Measurements from ENCODE around the gene SNAPC4. TPM values are rescaled to one million over a fixed set of nuclear protein-coding genes. Genes with fewer than 3 reads are reported as not detected.
A peak's percentile ranks its signal among the peaks of the same experiment; 100 is the strongest.

Gene SNAPC4
- total RNA-seq, 2 experiments from 2014 or later: 25.2 to 28.0 TPM

GRCh38 chr9:136365775-136366222, 34.2 kb downstream of the SNAPC4 start:
- no peaks in the 10 kb centered on the region for H3K27me3 Mint-ChIP-seq
- peak overlapping the region; percentile 29 for H3K27ac Mint-ChIP-seq
- no peak for DNase-seq
- no peaks in the 10 kb centered on the region for H3K9me3 Mint-ChIP-seq
- H3K36me3 Mint-ChIP-seq: no peaks in the 10 kb centered on the region
- H3K4me3 Mint-ChIP-seq: no peak overlapping the region
- H3K4me1 Mint-ChIP-seq: peaks cover 2% of the 10 kb centered on the region

GRCh38 chr9:136364942-136365774, 34.8 kb downstream of the SNAPC4 start:
- no peak overlapping the region for H3K27ac Mint-ChIP-seq
- DNase-seq: no peak
- no peaks in the 10 kb centered on the region for H3K27me3 Mint-ChIP-seq
- no peak overlapping the region for H3K4me3 Mint-ChIP-seq
- no peaks in the 10 kb centered on the region for H3K36me3 Mint-ChIP-seq
- H3K9me3 Mint-ChIP-seq: no peaks in the 10 kb centered on the region
- H3K4me1 Mint-ChIP-seq: peaks cover 2% of the 10 kb centered on the region

DNA sequence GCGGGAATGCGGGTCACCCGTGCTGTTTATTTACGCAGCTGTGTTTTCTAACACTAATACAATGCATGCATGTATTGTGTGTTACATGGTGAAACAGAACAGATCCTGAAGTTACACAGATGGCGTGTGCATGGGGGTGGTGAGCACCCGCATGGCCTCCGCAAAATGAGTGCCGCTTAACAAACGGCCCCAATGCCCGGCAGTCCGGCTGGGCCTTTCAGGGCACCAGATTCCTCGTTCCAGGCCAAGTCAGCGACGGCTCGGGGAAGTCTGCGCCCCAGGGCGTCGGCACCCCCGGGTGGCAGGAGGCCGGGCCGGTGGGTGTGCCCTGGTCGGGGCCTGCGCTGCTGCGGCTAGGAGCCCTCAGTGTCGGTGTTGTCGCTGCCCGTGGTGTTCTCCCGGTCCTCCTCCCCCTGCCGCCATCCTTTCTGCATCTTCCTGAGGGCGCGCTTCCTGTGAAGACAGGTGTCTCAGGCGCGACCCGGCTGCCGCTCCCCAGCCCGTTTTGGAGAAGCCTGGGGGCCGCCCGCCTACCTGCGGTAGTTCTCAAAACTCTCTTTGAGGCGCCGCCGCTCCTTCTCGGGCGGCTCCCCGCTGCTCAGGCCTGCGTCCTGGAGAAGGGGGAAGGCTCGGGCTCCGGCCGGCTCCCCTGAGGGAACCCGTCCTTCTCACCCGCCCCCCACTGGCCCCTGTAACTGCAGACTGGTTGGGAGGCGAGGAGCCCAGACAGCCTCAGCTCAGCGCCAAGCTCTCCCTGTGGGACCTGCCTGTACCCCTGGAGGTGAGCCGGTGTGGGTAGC, 35.8 kb downstream of the SNAPC4 start:
- Mint-ChIP-seq H3K9me3 (no peaks in the 10 kb centered on the region), H3K36me3 (no peaks in the 10 kb centered on the region), H3K27ac (no peak overlapping the region), H3K4me1 (peaks cover 2% of the 10 kb centered on the region), H3K4me3 (peak overlapping the region; percentile 14), H3K27me3 (no peaks in the 10 kb centered on the region)
- DNase-seq: no peak

DNA sequence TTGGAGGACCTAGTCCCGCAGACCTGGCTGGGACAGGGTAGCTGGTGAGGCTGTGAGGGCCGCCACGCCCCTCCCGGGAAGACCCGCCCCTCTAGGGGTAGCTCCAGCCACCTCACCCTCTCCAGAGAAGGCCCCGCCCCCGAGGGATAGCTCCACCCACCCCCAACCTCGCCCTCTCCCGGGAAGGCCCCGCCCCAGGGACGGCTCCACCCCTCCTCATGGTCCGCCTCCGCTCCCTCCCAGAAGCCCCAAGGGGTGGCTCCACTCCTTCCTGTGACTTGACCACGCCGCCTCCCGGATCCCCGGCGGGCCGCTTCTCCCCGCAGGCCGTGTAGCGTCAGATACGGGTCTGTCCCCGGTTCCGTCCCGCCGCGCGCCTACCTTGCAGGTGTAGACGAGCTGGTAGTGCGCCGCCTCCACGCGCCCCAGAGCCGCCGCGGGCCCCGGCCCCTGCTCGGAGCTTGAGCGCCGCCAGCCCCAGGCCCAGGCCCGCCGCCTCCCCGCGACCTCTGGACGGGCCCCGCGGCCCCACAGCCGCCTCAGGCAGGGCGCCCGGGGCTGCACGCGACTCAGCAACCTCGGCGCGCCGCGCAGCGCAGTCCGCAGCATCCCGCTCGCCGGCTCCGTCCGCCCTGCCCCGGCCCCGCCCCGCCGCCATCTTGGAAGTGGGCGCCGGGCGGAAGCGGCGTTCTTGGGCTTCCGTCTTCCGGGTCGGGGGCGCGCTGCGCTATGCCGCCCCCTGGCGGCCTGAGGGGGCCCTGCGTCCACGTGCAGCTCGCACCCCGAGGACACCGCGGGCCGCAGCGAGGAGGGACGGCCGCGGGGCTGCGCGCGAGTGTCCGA, 36.6 kb downstream of the SNAPC4 start, which contains the start of gene DNLZ:
DNLZ (minus strand) TSS at position 639 of the 843 bp plus-strand sequence; CDS start at position 609, 30 bp downstream.
- DNase-seq: peak; percentile 94
- peak within 1 kb of the TSS; percentile 84 for H3K4me3 Mint-ChIP-seq
- H3K27ac Mint-ChIP-seq: peak within 1 kb of the TSS; percentile 88
- H3K27me3 Mint-ChIP-seq: no peaks in the 10 kb centered on the region
- no peaks in the 10 kb centered on the region for H3K9me3 Mint-ChIP-seq
- no peaks in the 10 kb centered on the region for H3K36me3 Mint-ChIP-seq
- peaks cover 2% of the 10 kb centered on the region for H3K4me1 Mint-ChIP-seq

GRCh38 chr9:136362450-136362784, 37.6 kb downstream of the SNAPC4 start:
- DNase-seq: no peak
- Mint-ChIP-seq H3K36me3 (no peaks in the 10 kb centered on the region), H3K27me3 (no peaks in the 10 kb centered on the region), H3K4me1 (peaks cover 2% of the 10 kb centered on the region), H3K27ac (peak overlapping the region; percentile 29), H3K9me3 (no peaks in the 10 kb centered on the region), H3K4me3 (no peak overlapping the region)

- no peaks in the 10 kb centered on the region for H3K27me3 Mint-ChIP-seq
- no peaks in the 10 kb centered on the region for H3K36me3 Mint-ChIP-seq
- H3K27ac Mint-ChIP-seq: no peak overlapping the region
Observed at GRCh38 chr9:136361754-136362449, 38.1 kb downstream of the SNAPC4 start.

GRCh38 chr9:136361047-136361753, 38.8 kb downstream of the SNAPC4 start:
- H3K4me3 Mint-ChIP-seq: no peak overlapping the region
- no peaks in the 10 kb centered on the region for H3K36me3 Mint-ChIP-seq
- H3K4me1 Mint-ChIP-seq: peaks cover 2% of the 10 kb centered on the region
- H3K27me3 Mint-ChIP-seq: no peaks in the 10 kb centered on the region
- no peaks in the 10 kb centered on the region for H3K9me3 Mint-ChIP-seq
- DNase-seq: no peak
- no peak overlapping the region for H3K27ac Mint-ChIP-seq

More at GRCh38 chr9:136361754-136362449, 38.1 kb downstream of the SNAPC4 start:
- DNase-seq: no peak
- H3K9me3 Mint-ChIP-seq: no peaks in the 10 kb centered on the region
- H3K4me3 Mint-ChIP-seq: no peak overlapping the region
- H3K4me1 Mint-ChIP-seq: peaks cover 2% of the 10 kb centered on the region

DNA sequence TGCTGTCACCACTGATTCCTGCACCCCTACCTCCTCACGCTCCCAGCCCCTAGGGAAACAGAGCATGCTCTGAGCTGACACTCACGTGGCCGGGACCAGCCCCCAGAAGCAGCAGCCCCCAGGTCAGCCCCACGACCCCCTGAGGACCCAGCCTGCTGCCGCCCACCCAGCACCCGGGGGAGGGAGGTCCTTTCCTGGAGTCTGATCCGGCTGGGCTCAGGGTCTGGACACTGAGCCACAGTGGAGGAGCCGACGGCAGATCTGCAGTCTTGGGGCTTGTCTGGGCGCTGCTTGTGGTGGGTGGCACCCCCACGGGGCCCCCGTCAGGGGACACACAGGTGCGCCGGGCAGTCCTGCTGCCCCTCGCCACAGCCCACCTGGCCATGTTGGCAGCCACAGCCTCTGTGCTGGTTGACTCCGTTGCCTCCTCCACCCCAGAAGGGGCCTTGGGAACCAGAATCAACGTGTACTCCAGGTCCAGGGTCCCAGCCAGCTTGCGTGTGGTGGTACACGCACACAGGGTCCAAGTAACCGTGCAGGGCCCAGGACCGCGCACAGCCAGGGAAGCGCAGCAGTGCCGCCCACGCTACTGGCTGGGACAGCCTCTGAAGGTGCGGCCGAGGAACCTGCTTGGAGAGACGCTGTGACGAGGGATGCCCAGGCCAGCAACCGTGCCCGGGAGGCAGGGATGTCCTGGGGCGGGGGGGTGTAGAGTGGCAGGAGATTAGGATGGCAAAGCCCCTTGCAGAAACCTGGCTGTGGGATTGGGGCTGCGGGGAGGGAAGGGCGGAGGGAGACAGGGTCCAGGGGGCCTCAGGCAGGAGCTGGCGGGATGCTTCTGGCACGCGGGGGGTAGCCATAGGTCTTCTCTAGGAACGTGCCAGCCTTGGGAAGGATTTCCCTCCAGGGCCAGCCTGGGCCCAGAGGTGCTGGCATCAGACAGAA, 39.9 kb downstream of the SNAPC4 start:
- Mint-ChIP-seq H3K27me3 (no peaks in the 10 kb centered on the region), H3K4me3 (no peak overlapping the region), H3K36me3 (no peaks in the 10 kb centered on the region), H3K9me3 (no peaks in the 10 kb centered on the region), H3K27ac (no peak overlapping the region), H3K4me1 (peaks cover 2% of the 10 kb centered on the region)
- no peak for DNase-seq

- H3K27me3 Mint-ChIP-seq: no peaks in the 10 kb centered on the region
- H3K4me3 Mint-ChIP-seq: no peak overlapping the region
- H3K4me1 Mint-ChIP-seq: peaks cover 2% of the 10 kb centered on the region
- H3K36me3 Mint-ChIP-seq: no peaks in the 10 kb centered on the region
- no peak overlapping the region for H3K27ac Mint-ChIP-seq
- H3K9me3 Mint-ChIP-seq: no peaks in the 10 kb centered on the region
- DNase-seq: no peak
Observed at GRCh38 chr9:136358888-136359287, 41.1 kb downstream of the SNAPC4 start.

- Mint-ChIP-seq H3K27me3 (no peaks in the 10 kb centered on the region), H3K4me3 (no peak overlapping the region), H3K4me1 (peaks cover 2% of the 10 kb centered on the region), H3K36me3 (no peaks in the 10 kb centered on the region), H3K9me3 (no peaks in the 10 kb centered on the region), H3K27ac (no peak overlapping the region)
- no peak for DNase-seq
Observed at GRCh38 chr9:136358016-136358415, 42.0 kb downstream of the SNAPC4 start.

GRCh38 chr9:136357202-136357725, 42.7 kb downstream of the SNAPC4 start:
- Mint-ChIP-seq H3K36me3 (no peaks in the 10 kb centered on the region), H3K9me3 (no peaks in the 10 kb centered on the region), H3K4me1 (no peaks in the 10 kb centered on the region), H3K4me3 (no peak overlapping the region), H3K27ac (no peak overlapping the region), H3K27me3 (no peaks in the 10 kb centered on the region)
- DNase-seq: no peak

GRCh38 chr9:136355616-136356557, 44.1 kb downstream of the SNAPC4 start:
- no peaks in the 10 kb centered on the region for H3K27me3 Mint-ChIP-seq
- DNase-seq: no peak
- no peaks in the 10 kb centered on the region for H3K36me3 Mint-ChIP-seq
- H3K4me1 Mint-ChIP-seq: no peaks in the 10 kb centered on the region
- no peak overlapping the region for H3K4me3 Mint-ChIP-seq
- H3K9me3 Mint-ChIP-seq: no peaks in the 10 kb centered on the region
- no peak overlapping the region for H3K27ac Mint-ChIP-seq

Data from activated naive CD8-positive, alpha-beta T cell treated with anti-CD3 and anti-CD28 coated beads for 36 hours (primary cell).